ENCODE results near the gene LRBA.
"Not testable (repeated sequence)": the region's sequence is repeated elsewhere in the genome, so short reads cannot be mapped to it uniquely, and the experiment has no call there.

The LRBA gene, protein sequence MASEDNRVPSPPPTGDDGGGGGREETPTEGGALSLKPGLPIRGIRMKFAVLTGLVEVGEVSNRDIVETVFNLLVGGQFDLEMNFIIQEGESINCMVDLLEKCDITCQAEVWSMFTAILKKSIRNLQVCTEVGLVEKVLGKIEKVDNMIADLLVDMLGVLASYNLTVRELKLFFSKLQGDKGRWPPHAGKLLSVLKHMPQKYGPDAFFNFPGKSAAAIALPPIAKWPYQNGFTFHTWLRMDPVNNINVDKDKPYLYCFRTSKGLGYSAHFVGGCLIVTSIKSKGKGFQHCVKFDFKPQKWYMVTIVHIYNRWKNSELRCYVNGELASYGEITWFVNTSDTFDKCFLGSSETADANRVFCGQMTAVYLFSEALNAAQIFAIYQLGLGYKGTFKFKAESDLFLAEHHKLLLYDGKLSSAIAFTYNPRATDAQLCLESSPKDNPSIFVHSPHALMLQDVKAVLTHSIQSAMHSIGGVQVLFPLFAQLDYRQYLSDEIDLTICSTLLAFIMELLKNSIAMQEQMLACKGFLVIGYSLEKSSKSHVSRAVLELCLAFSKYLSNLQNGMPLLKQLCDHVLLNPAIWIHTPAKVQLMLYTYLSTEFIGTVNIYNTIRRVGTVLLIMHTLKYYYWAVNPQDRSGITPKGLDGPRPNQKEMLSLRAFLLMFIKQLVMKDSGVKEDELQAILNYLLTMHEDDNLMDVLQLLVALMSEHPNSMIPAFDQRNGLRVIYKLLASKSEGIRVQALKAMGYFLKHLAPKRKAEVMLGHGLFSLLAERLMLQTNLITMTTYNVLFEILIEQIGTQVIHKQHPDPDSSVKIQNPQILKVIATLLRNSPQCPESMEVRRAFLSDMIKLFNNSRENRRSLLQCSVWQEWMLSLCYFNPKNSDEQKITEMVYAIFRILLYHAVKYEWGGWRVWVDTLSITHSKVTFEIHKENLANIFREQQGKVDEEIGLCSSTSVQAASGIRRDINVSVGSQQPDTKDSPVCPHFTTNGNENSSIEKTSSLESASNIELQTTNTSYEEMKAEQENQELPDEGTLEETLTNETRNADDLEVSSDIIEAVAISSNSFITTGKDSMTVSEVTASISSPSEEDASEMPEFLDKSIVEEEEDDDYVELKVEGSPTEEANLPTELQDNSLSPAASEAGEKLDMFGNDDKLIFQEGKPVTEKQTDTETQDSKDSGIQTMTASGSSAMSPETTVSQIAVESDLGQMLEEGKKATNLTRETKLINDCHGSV (N-terminal part only)

GRCh38 chr4:151014521-151015458 lies at the start of gene LRBA:
Gene LRBA (minus strand): TSS chr4:151015284. CDS start chr4:151014642, 642 bp downstream.
- DNase-seq: peak; percentile 54

DNA sequence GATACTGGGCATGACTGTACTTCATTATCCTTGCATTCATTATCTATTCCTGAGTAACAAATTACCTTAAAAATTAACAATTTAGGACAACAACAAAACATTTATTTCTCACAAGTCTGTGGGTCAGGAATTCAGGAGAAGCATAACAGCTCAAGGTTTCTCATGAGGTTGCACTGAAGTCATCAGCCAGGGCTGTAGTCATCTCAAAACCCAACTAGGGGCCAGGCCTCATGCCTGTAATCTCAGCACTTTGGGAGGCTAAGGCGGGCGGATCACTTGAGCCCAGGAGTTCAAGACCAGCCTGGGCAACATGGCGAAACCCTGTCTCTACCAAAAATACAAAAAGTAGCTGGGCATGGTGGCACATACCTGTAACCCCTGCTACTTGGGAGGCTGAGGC lies 48.1 kb upstream of the LRBA start:
- not testable (repeated sequence) for DNase-seq

DNA sequence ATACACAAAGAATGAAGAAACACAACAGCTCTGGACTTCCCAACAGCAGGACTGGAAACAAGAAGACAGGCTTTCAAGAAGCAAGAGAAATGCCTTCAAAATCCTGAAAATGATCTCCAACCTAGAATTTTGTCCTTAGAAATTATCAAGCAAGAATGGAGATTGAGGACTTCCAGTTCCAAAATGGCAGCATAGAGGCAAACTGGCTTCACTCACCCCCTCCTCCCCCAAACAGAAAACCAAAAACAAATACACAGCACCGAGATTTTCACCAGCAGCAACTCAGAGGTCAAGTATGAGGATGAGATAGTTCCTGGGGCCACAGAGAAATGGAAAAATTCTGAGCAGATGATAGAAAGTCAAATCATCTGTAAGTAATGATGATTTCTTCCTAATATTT lies 40.5 kb upstream of the LRBA start:
- no peak for DNase-seq

DNA sequence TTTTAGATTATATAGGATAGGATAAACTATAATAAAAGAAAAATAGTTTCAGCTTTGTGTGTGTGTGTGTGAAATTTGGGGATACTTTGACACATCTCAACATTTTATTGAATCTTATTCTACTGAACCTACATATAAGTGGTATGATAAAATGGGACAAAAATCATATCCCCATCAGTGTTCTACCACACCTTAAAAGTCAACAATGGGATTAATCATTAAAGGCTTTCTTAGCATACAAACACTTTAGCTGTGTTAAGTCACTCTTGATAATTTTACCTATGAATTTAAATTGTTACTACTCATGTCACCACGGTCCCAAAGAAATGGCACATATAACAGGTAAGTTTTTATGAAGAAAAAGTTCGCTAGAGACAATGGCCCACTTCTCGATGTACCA lies 37.7 kb upstream of the LRBA start:
- DNase-seq: no peak

DNA sequence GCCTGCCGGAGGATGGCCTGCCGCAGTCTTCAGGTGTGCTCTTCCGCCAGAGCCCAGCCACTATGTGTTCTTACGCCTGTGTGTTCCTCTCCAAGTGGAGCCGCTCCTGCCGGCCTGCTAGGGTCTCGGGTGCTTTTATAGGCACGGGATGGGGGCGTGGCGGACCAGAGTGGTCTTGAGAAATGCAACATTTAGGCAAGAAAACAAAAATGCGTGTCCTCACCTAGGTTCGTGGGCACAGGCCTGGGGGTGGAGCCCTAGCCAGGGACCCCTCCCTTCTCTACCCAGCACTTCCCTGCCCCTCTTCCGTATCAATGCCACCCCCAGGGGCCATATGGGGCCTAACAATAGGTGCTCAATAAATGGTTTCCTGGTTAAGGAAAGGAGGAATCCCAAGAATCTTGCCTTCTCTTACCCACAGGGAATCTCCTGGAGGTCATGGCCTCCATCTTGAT lies 34.4 kb upstream of the LRBA start:
- DNase-seq: no peak

- DNase-seq: no peak
Observed at GRCh38 chr4:151048913-151049312, 33.8 kb upstream of the LRBA start.

GRCh38 chr4:151046609-151047008 lies 31.5 kb upstream of the LRBA start:
- DNase-seq: no peak

GRCh38 chr4:151045907-151046306 lies 30.8 kb upstream of the LRBA start:
- DNase-seq: no peak

GRCh38 chr4:151043803-151044515 lies 28.9 kb upstream of the LRBA start:
- no peak for DNase-seq

DNA sequence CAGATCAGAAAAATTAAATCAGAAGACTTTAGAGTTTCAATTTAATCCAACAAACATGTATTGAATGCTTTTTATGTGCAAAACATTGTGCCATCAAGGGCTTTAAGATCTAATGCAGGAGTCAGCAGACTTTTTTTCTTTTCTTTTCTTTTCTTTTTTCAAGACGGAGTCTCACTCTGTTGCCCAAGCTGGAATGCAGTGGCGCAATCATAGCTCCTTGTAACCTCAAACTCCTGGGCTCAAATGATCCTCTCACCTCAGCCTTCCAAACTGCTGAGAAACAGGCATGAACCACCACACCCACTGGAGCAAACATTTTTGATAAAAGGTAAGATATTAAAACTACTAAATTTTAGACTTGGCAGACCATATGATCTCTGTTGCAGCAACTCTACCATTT lies 24.6 kb upstream of the LRBA start:
- DNase-seq: no peak

- no peak for DNase-seq
Observed at GRCh38 chr4:151038452-151039157, 23.5 kb upstream of the LRBA start.

DNA sequence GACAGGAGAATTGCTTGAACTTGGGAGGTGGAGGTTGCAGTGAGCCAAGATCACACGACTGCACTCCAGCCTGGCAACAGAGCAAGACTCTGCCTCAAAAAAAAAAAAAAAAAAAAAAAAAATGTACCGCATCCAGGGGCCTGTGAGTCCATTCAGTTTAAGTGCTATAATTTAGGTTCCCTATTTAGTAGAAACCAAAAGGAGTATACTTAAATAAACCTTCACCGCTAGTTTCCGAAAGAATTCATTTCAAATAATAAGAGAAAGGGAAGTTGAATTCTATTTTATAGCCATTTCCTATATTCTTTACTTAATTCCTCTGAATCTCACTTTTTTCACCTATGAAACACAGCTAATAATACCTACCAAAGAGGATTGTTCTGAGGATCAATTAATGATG lies 20.8 kb upstream of the LRBA start:
- DNase-seq: no peak

DNA sequence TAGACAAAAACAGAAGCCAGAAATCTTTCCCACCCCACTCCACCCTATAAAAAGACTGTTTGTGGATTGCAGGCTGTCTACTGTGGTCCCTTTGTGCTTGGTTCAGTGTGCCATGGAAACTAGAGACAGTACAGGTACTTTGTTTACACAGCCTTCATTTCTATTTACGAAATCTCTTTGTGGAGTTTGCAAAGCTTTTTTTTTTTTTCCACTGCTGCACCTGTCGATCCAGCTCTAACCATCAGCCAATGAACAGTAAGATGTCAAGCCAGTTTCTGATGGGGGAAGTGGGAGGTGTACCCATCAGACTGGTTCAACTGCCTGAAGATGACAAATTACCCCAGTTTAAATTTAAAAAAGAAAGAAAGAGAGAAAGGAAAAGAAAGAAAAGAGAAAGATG lies 20.2 kb upstream of the LRBA start:
- DNase-seq: peak; percentile 73

GRCh38 chr4:151034829-151035228 lies 19.7 kb upstream of the LRBA start:
- DNase-seq: no peak

DNA sequence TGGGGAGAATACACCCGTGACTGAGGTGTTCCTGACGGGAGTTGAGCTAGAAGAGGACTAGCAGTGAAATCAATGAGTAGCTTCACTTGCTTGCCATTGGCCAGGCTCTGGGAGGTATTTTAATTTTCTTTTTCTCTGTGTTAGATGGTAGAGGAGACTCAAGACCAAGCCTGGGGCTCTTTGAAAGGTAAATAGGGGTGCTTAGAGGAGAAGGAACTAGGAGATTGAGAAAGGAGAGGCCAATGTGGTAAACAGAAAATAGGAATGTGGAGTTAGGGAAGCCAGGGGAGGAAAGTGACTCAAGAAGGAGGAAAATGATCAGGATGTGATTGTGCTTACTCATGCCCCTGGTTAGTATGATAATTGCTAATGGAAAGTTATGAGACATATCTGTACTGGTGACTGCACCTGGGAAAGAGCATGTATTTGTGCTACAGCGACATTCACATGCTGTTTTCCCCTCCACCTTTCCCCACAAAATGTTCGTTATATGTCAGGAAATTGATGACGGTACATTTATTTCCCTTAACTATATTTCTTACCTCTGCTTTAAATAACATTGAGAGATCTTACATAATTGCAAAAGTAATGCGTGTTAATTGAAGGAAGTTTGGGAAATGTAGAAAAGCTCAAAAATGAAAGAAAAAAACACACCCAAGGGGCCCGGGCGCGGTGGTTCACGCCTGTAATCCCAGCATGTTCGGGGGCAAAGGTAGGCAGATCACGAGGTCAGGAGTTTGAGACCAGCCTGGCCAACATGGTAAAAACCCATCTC lies 16.9 kb upstream of the LRBA start:
- no peak for DNase-seq

- DNase-seq: no peak
Observed at GRCh38 chr4:151029537-151029936, 14.5 kb upstream of the LRBA start.

DNA sequence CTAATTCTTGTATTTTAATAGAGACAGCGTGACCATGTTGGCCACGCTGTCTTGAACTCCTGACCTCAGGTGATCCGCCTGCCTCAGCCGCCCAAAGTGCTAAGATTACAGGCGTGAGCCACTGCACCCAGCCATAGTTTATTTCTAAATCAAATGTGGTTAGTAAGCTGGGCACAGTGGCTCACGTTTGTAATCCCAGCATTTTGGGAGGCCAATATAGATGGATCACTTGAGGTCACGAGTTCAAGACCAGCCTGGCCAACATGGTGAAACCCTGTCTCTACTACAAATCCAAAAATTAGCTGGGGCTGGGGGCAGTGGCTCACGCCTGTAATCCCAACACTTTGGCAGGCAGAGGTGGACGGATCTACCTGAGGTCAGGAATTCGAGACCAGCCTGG lies 13.9 kb upstream of the LRBA start:
- DNase-seq: not testable (repeated sequence)

DNA sequence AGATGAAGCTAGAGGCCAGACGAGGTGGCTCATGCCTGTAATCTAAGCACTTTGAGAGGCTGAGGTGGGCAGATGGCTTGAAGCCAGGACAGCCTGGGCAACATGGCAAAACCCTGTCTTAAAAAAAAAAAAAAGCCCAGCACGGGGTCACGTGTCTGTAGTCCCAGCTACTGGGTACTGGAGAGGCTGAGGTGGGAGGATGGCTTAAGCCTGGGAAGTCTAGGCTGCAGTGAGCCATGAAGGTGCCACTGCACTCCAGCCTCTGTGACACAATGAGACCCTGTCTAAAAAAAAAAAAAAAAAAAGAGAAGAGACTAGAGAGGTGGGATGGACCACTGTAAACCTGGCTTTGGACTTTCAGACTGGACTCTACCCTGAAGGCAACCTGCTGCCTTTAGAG lies 10.7 kb upstream of the LRBA start:
- DNase-seq: no peak

DNA sequence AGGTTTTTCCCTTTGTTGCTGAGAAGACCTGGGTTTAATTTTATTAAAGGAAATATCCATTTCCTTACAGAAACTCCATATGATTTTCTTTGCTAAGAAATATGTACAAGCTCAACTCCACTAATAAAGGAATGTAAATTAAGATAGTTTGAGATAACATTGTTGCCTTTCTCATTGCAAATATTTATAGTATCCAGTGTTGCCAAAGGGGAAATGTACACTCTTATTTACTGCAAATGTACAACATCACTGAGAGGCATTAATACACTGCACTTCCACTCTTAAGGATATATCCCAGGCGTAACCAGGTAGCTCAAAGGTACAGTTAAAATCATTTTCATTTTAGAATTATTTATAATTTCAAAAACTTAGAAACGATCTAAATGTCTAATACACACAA lies 7.5 kb upstream of the LRBA start:
- DNase-seq: no peak
